Measurements from ENCODE around the gene AGAP1.

DNA sequence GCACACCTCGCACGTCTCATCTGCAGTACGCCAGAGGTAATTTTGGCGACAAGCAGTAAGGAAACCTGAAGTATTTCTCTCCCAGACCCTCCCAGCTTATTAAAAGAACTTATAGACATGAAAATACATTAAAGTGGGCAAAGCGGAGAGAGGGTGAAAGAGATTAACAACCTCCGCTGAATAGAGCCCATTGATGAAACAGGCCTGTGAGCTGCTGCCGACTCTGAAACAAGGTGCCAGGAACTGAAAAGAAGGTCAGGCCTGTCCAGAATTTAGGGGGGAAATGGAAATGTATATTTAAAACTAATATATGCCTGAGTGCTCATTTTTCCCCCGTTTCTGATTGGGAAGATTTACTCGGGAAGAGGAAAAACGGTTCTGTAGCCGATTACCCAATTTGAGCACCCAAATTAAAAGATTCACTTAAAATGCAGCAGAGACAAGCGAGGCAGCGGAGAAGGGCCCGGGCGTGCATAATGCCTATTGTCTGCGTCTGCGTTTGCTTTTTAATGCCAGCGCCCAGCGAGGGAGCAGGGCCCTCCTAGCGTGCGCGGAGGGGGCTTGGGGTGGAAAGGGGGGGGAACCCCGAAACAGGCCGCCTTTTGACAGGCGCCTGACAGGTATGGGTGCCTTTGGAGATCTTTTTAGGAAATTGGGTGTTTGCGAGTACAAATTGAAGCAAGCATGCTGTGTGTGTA lies 358.1 kb downstream of the AGAP1 start:
- TF ChIP-seq RNF2 (IDR thresholded peaks at IDR 0.05; ENCODE audit: borderline replicate concordance, low read depth) (no peak), ZFP36 (IDR thresholded peaks at IDR 0.05; ENCODE audit: borderline replicate concordance, partially characterized antibody) (no peak), MAFK (IDR thresholded peaks at IDR 0.05; ENCODE audit: partially characterized antibody) (no peak)
- TF ChIP-seq, protein P1, sequence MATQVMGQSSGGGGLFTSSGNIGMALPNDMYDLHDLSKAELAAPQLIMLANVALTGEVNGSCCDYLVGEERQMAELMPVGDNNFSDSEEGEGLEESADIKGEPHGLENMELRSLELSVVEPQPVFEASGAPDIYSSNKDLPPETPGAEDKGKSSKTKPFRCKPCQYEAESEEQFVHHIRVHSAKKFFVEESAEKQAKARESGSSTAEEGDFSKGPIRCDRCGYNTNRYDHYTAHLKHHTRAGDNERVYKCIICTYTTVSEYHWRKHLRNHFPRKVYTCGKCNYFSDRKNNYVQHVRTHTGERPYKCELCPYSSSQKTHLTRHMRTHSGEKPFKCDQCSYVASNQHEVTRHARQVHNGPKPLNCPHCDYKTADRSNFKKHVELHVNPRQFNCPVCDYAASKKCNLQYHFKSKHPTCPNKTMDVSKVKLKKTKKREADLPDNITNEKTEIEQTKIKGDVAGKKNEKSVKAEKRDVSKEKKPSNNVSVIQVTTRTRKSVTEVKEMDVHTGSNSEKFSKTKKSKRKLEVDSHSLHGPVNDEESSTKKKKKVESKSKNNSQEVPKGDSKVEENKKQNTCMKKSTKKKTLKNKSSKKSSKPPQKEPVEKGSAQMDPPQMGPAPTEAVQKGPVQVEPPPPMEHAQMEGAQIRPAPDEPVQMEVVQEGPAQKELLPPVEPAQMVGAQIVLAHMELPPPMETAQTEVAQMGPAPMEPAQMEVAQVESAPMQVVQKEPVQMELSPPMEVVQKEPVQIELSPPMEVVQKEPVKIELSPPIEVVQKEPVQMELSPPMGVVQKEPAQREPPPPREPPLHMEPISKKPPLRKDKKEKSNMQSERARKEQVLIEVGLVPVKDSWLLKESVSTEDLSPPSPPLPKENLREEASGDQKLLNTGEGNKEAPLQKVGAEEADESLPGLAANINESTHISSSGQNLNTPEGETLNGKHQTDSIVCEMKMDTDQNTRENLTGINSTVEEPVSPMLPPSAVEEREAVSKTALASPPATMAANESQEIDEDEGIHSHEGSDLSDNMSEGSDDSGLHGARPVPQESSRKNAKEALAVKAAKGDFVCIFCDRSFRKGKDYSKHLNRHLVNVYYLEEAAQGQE (IDR thresholded peaks at IDR 0.05): no peak
- TF ChIP-seq, protein P2, sequence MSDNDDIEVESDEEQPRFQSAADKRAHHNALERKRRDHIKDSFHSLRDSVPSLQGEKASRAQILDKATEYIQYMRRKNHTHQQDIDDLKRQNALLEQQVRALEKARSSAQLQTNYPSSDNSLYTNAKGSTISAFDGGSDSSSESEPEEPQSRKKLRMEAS (IDR thresholded peaks at IDR 0.05): no peak

Measured in A549 (cell line).